PC-3 (cell line): ENCODE measurements around the gene REEP3. TPM values are rescaled to one million over a fixed set of nuclear protein-coding genes. Genes with fewer than 3 reads are reported as not detected.

Experiments
- ATAC-seq: fragments of 200-7000 bp; cut with Tn5 transposase; 2 replicates; pipeline ENCODE4 v1.9.1; 2020; ENCODE audit warnings: mild to moderate bottlenecking, moderate library complexity
- BruUV-seq: library from RNA; stranded (reverse); fragments of 400-500 nt; replicated peaks from 2 replicates; lab custom pipeline; 2021; lab: Mats Ljungman, UMichigan
- CTCF ChIA-PET: fragments of 300-600 bp; sonication (Branson Sonifier 250); formaldehyde crosslinking; loops from one replicate; lab custom pipeline; 2022; ENCODE audit warnings: antibody characterized with exemption; lab: Charles Lee
- POLR2A ChIA-PET: fragments of 300-600 bp; sonication (Branson Sonifier 250); formaldehyde crosslinking; loops from one replicate; lab custom pipeline; 2022; ENCODE audit warnings: antibody characterized with exemption; ENCODE audit not compliant: unreplicated experiment; lab: Charles Lee
- DNase-seq: peaks from one replicate; pipeline ENCODE4 v3.0.0-alpha.2; 2015
- H2AFZ ChIP-seq: fragments of 300-600 bp; sonication (generic); 2 replicates; pipeline ENCODE4 v1.6.0; 2016; ENCODE audit warnings: antibody characterized with exemption, low read length
- H3F3A ChIP-seq: fragments of 300-600 bp; sonication (generic); one replicate; pipeline ENCODE4 v1.6.0; 2017; ENCODE audit warnings: antibody characterized with exemption, low read length, control low read depth, mild to moderate bottlenecking; ENCODE audit not compliant: unreplicated experiment
- H3K27ac ChIP-seq: fragments of 300-600 bp; sonication (generic); 2 replicates; pipeline ENCODE4 v1.5.1; 2016; ENCODE audit warnings: mild to moderate bottlenecking, low read length
- H3K27me3 ChIP-seq: fragments of 300-600 bp; sonication (generic); 2 replicates; pipeline ENCODE4 v1.6.1; 2016; ENCODE audit warnings: low read length, mixed read lengths
- H3K36me3 ChIP-seq: fragments of 300-600 bp; sonication (generic); 2 replicates; pipeline ENCODE4 v1.6.1; 2016; ENCODE audit warnings: low read depth, mixed run types, low read length, mixed read lengths
- H3K4me1 ChIP-seq: fragments of 300-600 bp; sonication (generic); 2 replicates; pipeline ENCODE4 v1.5.1; 2016; ENCODE audit warnings: low read length; ENCODE audit not compliant: insufficient read depth
- H3K4me2 ChIP-seq: fragments of 300-600 bp; sonication (generic); 2 replicates; pipeline ENCODE4 v1.6.0; 2016; ENCODE audit warnings: low read length
- H3K4me3 ChIP-seq: fragments of 300-600 bp; sonication (generic); 2 replicates; pipeline ENCODE4 v1.5.1; 2016; ENCODE audit warnings: mild to moderate bottlenecking, low read length, mixed read lengths
- H3K79me2 ChIP-seq: fragments of 300-600 bp; sonication (generic); 2 replicates; pipeline ENCODE4 v1.6.1; 2017; ENCODE audit warnings: low read length, mixed read lengths
- H3K9ac ChIP-seq: fragments of 300-600 bp; sonication (generic); 2 replicates; pipeline ENCODE4 v1.6.0; 2016; ENCODE audit warnings: mild to moderate bottlenecking, low read length
- H3K9me2 ChIP-seq: fragments of 300-600 bp; sonication (generic); replicated peaks from 2 replicates; pipeline ENCODE4 v1.6.1; 2016; ENCODE audit warnings: mixed run types, low read length, mixed read lengths
- H3K9me3 ChIP-seq: fragments of 300-600 bp; sonication (generic); 2 replicates; pipeline ENCODE4 v1.6.1; 2016; ENCODE audit warnings: low read length, mixed read lengths
- H4K20me1 ChIP-seq: fragments of 300-600 bp; sonication (generic); 2 replicates; pipeline ENCODE4 v1.6.1; 2016; ENCODE audit warnings: low read length, mixed read lengths
- EZH2 ChIP-seq: fragments of 300-600 bp; sonication (generic); IDR thresholded peaks from one replicate; pipeline ENCODE4 v1.6.1; 2017; ENCODE audit warnings: antibody characterized with exemption, mild to moderate bottlenecking, low read length; ENCODE audit not compliant: unreplicated experiment
- EZH2phosphoT487 ChIP-seq: fragments of 300-600 bp; sonication (generic); IDR thresholded peaks from 2 replicates; pipeline ENCODE4 v1.6.1; 2018; ENCODE audit warnings: mild to moderate bottlenecking, antibody characterized with exemption, low read length, borderline replicate concordance
- intact Hi-C: fragments of 100-400 bp; cut with micrococcal nuclease; formaldehyde crosslinking; loops from 2 replicates; pipeline ENCODE4 v1.9.0; 2023
- total RNA-seq: library from RNA; depleted of rRNA; stranded (reverse); fragments of >200 nt; gene quantifications from 2 replicates; pipeline ENCODE4 v1.2.3, GENCODE V29; 2014
- TF ChIP-seq, protein P1 (sequence below): fragments of 300-600 bp; sonication (generic); conservative IDR thresholded peaks from 2 replicates; pipeline ENCODE4 v1.5.1; 2017; ENCODE audit warnings: antibody characterized with exemption, low read depth, mild to moderate bottlenecking, low read length

The REEP3 gene
- total RNA-seq, 1 experiment from 2014 or later: 75.2 TPM

- Histone ChIP-seq H3F3A (no peaks in the 10 kb centered on the region), H3K79me2 (peaks cover 62% of the 10 kb centered on the region), H3K27me3 (no peaks in the 10 kb centered on the region), H3K36me3 (no peaks in the 10 kb centered on the region), H2AFZ (no peak overlapping the region), H3K27ac (peak overlapping the region; percentile 44), H3K9me3 (no peaks in the 10 kb centered on the region), H4K20me1 (peaks cover 12% of the 10 kb centered on the region; the same call in 1 of the 2 replicates), H3K9ac (no peak overlapping the region; the same call in 1 of the 2 replicates), H3K4me3 (peak overlapping the region; percentile 2; the same call in 1 of the 2 replicates), H3K9me2 (no peaks in the 10 kb centered on the region), H3K4me2 (peak overlapping the region; percentile 47), H3K4me1 (peaks cover 31% of the 10 kb centered on the region)
- ATAC-seq (peak; percentile 79), DNase-seq (peak; percentile 93)
- CTCF ChIA-PET: interaction anchor here (0.6 kb wide), 1 partner anchor 369 kb away, joined by 5 read pairs; no protein-coding TSS in a partner anchor
- POLR2A ChIA-PET: interaction anchor here (0.7 kb wide), 1 partner anchor 319 kb away, joined by 3 read pairs; no protein-coding TSS in a partner anchor
- no peak for TF ChIP-seq EZH2
- TF ChIP-seq, protein P1, sequence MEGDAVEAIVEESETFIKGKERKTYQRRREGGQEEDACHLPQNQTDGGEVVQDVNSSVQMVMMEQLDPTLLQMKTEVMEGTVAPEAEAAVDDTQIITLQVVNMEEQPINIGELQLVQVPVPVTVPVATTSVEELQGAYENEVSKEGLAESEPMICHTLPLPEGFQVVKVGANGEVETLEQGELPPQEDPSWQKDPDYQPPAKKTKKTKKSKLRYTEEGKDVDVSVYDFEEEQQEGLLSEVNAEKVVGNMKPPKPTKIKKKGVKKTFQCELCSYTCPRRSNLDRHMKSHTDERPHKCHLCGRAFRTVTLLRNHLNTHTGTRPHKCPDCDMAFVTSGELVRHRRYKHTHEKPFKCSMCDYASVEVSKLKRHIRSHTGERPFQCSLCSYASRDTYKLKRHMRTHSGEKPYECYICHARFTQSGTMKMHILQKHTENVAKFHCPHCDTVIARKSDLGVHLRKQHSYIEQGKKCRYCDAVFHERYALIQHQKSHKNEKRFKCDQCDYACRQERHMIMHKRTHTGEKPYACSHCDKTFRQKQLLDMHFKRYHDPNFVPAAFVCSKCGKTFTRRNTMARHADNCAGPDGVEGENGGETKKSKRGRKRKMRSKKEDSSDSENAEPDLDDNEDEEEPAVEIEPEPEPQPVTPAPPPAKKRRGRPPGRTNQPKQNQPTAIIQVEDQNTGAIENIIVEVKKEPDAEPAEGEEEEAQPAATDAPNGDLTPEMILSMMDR: no peak
- TF ChIP-seq EZH2phosphoT487: no peak
- intact Hi-C loops: loop anchor here (1.0 to 5.0 kb wide), 7 partner anchors 34 to 421 kb away; partner anchors contain the start of gene REEP3
- no TSS peak for BruUV-seq
These were observed 67.4 kb downstream of the REEP3 start for GRCh38 chr10:63588436-63589167.

DNA sequence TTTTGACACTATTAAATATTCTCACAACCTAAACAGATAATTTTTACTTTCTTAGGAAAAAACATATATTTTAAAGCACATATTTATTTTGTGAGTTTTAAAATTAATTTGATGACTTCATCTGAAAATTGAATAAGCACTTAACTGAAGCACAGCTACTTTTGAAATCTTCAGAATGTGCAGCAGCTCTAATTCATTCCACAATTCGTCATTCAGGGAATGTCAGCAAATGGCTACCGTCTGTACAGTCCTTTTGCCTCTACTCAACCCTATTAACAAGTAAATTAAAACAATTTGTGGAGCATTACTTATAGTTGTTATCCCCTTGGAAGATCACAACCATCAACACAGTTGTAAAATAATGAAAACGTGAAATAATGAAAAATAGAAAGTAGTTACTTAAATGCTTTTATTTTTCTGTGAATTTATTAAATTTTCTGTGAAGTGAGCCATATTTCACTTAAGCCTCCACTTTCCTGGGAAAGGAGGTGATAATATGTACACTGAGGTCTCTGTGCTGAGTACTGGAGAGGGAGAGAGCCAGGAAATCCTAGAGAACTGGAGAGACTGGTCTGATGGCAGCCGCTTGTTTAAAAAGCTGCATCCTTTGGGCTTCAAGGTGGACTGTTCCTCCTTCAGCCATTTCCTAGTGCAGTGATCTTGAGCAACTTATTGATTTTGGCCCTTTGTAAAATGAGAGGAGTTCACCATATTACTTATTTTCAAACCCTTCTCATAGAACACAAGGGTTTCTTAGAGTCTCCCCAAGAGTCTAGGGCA is 70.6 kb downstream of the REEP3 start:
- Histone ChIP-seq H3F3A (no peaks in the 10 kb centered on the region), H3K36me3 (peaks cover 13% of the 10 kb centered on the region; the same call in 1 of the 2 replicates), H3K4me3 (no peak overlapping the region), H3K9ac (no peak overlapping the region), H3K27ac (no peak overlapping the region), H3K27me3 (no peaks in the 10 kb centered on the region), H3K4me2 (no peak overlapping the region), H3K4me1 (peaks cover 27% of the 10 kb centered on the region), H3K79me2 (peaks cover 50% of the 10 kb centered on the region), H3K9me3 (no peaks in the 10 kb centered on the region), H3K9me2 (no peaks in the 10 kb centered on the region), H4K20me1 (peaks cover 9% of the 10 kb centered on the region; the same call in 1 of the 2 replicates), H2AFZ (no peak overlapping the region)
- intact Hi-C loops: no loop called here
- DNase-seq (peak; percentile 26), ATAC-seq (no peak)
- TF ChIP-seq EZH2phosphoT487: no peak
- TF ChIP-seq, protein P1: no peak
- no peak for TF ChIP-seq EZH2
- ChIA-PET POLR2A (no interaction called here), CTCF (no interaction called here)
- no TSS peak for BruUV-seq
